IPS-NIHi11 (cell line): ENCODE measurements around the gene CRABP1.
A peak's percentile ranks its signal among the peaks of the same experiment; 100 is the strongest.
"Not testable (repeated sequence)": the region's sequence is repeated elsewhere in the genome, so short reads cannot be mapped to it uniquely, and the experiment has no call there.

Experiments used
- DNase-seq: peaks from one replicate; pipeline ENCODE4 v3.0.0; 2012; ENCODE audit warnings: mixed read lengths, low spot score

CRABP1 gene

GRCh38 chr15:78374436-78375393, 34.6 kb downstream of the CRABP1 start:
- no peak for DNase-seq

GRCh38 chr15:78380143-78380542, 40.0 kb downstream of the CRABP1 start:
- not testable (repeated sequence) for DNase-seq

- no peak for DNase-seq
Measured at GRCh38 chr15:78382114-78382880, 42.1 kb downstream of the CRABP1 start.

- no peak for DNase-seq
Measured at GRCh38 chr15:78384651-78385050, 44.5 kb downstream of the CRABP1 start.

GRCh38 chr15:78387246-78388037, 47.3 kb downstream of the CRABP1 start:
- no peak for DNase-seq

- DNase-seq = no peak
Measured at GRCh38 chr15:78388865-78389264, 48.7 kb downstream of the CRABP1 start.

GRCh38 chr15:78389322-78389721, 49.2 kb downstream of the CRABP1 start:
- no peak for DNase-seq

- no peak for DNase-seq
Measured at GRCh38 chr15:78389738-78390137, 49.6 kb downstream of the CRABP1 start.

GRCh38 chr15:78390242-78390641, 50.1 kb downstream of the CRABP1 start:
- no peak for DNase-seq

GRCh38 chr15:78390826-78391225, 50.7 kb downstream of the CRABP1 start:
- DNase-seq = no peak

GRCh38 chr15:78391781-78392180, 51.6 kb downstream of the CRABP1 start:
- DNase-seq = no peak

- peak; percentile 33 for DNase-seq
Measured at GRCh38 chr15:78392430-78392829, 52.3 kb downstream of the CRABP1 start.

GRCh38 chr15:78393137-78393536, 53.0 kb downstream of the CRABP1 start:
- no peak for DNase-seq

GRCh38 chr15:78394026-78394425, 53.9 kb downstream of the CRABP1 start:
- DNase-seq = no peak

GRCh38 chr15:78394981-78395616, 54.9 kb downstream of the CRABP1 start:
- peak; percentile 76 for DNase-seq

- no peak for DNase-seq
Measured at GRCh38 chr15:78396186-78396814, 56.1 kb downstream of the CRABP1 start.

- DNase-seq = peak; percentile 58
Measured at GRCh38 chr15:78396976-78397375, 56.8 kb downstream of the CRABP1 start.

GRCh38 chr15:78397382-78397781, 57.2 kb downstream of the CRABP1 start:
- DNase-seq = no peak
